H1 (cell line): ENCODE measurements around the gene TMEM151B. TPM values are rescaled to one million over a fixed set of nuclear protein-coding genes. Genes with fewer than 3 reads are reported as not detected.

Experiments used
- ASH2L ChIP-seq: fragments of 200-600, 300-600 bp; sonication (generic); IDR thresholded peaks from one replicate; pipeline ENCODE4 v1.7.1; 2017; ENCODE audit warnings: low read length
- GTF2F1 ChIP-seq: IDR thresholded peaks from 2 replicates; pipeline ENCODE4 v1.6.1; 2012; ENCODE audit warnings: low read depth, low read length, improper control_type of control experiment, borderline replicate concordance
- KDM4A ChIP-seq: IDR thresholded peaks from one replicate; pipeline ENCODE4 v1.7.1; 2012; ENCODE audit warnings: low read depth, mild to moderate bottlenecking, moderate library complexity, low read length, inconsistent platforms; ENCODE audit not compliant: severe bottlenecking
- RAD21 ChIP-seq, 2 experiments: IDR thresholded peaks in 1 of 2; conservative IDR thresholded peaks in 1 of 2; 2 replicates each; pipeline ENCODE4 v1.6.1; 2011; ENCODE audit warnings: low read depth in 2 of 2, low read length in 2 of 2, improper control_type of control experiment in 1 of 2, inconsistent platforms in 1 of 2, mild to moderate bottlenecking in 1 of 2, moderate library complexity in 1 of 2
- RBBP5 ChIP-seq: IDR thresholded peaks from 2 replicates; pipeline ENCODE4 v1.7.1; 2012; ENCODE audit warnings: low read depth, mild to moderate bottlenecking, inconsistent platforms, low read length, moderate library complexity, borderline replicate concordance
- TBP ChIP-seq: IDR thresholded peaks from 2 replicates; pipeline ENCODE4 v1.6.1; 2011; ENCODE audit warnings: low read depth, low read length, improper control_type of control experiment
- polyA plus RNA-seq, 7 experiments: library from polyadenylated mRNA; depleted of rRNA in 3 of 7; stranded (reverse) in 5 of 7; unstranded in 2 of 7; fragments of >200 nt in 5 of 7; fragments of 200-250 nt in 2 of 7; gene quantifications; 1 replicate in 5 of 7; 2 replicates in 1 of 7; 4 replicates in 1 of 7; pipeline versions ENCODE4 v1.2.1 to v1.2.3, GENCODE V29; 2011 to 2013; ENCODE audit warnings: missing spikeins in 2 of 7, mixed read lengths in 2 of 7
- total RNA-seq: library from RNA; stranded (reverse); fragmentation: NEBNext Ultra II Directional; extraction: Animal tissue kit (Norgen Biotek cat#: 25700); gene quantifications from 2 replicates; pipeline ENCODE4 v1.2.1, GENCODE V29; 2021

TMEM151B gene
- total and polyA plus RNA-seq, 2 of the 8 experiments (the other 6 are each of a cell fraction or from before 2014, with no cell fraction given): 8.0 to 15.5 TPM

- TF ChIP-seq TBP (0 out of 2 replicates have a peak, but pooled peaks have one; percentile 49), GTF2F1 (no peak), RAD21 (IDR thresholded peaks at IDR 0.05 in 1 of 2, conservative IDR thresholded peaks at IDR 0.05 in 1 of 2; ENCODE audit: low read depth in 2 of 2, low read length in 2 of 2) (peak; percentile 3 to 42; a peak in 2 of 4 replicates), KDM4A (peak; percentile 60), RBBP5 (peak; percentile 32), ASH2L (peak; percentile 44)
Observed at GRCh38 chr6:44223319-44224028, 46.8 kb upstream of the TMEM151B start, which contains the start of gene SLC29A1 (continued).
